Measurements from ENCODE around the gene MGAT3.
A peak's percentile ranks its signal among the peaks of the same experiment; 100 is the strongest.

Gene MGAT3

DNA sequence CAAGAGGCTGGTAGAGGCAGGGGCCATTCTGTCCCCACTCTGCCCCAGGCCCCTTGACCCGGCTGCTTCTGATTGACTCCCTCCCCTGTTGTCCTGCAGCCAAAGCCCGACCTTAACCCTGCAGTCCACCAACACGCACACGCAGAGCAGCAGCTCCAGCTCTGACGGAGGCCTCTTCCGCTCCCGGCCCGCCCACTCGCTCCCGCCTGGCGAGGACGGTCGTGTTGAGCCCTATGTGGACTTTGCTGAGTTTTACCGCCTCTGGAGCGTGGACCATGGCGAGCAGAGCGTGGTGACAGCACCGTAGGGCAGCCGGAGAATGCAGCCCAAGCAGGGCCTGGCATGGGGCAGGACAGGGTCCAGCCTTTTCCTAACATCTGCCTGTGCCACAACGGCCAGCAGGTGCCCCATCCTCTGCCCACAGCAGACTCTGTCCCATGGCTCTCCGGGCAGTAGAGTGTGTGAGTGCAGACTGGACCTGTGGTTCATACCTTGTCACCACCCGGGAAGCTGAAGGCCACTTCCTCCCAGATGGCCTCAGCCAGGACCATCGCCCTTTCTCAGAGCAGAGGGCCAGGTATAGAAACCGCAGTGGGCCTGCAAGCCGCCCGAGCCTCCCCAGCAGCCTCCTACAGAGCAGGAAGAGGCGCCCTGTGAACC, 26.8 kb upstream of the MGAT3 start:
- no peak for DNase-seq

DNA sequence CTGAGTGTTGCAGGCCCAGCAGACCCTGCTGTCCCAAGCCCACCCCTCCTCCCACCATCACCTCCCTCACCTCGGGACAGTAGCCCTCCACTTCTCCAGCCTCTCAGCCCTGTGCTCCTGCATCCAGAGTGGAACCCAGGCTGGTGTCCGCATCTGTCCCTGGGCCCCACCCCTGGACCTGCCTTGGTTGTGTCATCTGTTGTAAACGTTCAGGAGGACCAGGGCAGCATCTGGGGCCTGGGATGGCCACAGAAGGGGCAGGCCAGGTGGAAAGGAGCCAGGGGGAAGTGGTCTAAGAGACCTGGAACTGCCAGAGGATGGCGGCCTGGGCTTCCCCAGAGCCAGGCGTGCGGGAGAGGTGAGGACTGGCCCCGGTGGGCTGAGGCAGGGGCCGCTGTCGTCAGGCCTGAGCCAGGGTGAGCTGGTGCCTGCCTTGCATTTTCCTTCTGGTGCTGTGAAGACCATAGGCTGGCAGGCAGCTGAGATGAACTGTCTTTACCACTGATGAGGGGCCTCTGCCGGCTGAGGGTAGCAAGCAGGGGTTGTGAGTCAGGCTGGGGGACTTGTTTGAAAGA, 26.1 kb upstream of the MGAT3 start:
- DNase-seq = no peak

DNA sequence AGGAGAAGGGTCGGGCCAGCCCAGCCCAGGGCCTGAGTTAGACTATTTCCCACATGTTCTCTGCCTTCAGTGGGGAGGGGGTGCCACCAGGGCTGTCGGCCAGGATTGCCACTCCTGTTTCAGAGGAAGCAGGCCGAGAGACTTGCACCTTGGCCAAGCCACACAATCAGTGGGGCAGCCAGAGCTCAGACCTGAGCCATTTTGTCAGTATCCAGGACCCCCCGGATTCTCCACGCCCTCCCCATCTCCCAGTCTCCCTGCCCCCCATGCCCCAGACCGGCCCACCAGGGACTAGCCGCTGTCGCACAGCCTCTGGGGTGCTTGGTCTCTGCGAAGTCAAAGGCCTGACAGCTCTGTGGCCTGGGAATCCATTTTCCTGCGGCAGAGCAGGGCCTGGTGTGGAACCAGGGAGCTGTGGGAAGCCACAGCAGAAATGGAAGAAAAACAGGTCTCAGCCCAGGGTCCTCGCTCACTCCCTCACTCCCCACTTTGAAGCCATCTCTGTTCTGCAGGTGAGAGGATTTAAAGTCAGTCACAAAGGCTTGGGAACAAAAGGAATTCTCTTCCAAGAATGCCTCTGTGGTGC, 25.5 kb upstream of the MGAT3 start:
- DNase-seq = no peak

DNA sequence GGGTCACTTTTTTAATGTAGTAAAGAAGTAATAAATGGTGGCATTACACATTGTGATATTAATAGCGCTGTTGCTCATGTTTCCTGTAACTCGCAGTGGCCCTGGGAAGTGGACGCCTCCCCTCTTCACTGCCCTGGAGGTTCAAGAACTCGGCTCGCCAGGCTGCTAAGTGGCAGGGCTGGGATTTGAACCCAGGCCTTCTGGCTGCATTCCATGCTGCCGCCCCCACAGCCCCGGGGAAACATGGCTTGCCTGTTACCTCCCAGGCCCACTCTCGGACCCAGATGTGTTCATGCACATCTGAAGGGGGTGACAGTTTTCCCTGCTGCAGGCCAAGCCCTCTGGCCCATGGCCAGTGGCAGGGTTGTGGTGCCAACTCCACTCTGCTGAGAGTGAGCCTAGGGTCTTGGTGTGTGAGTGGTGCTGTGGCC, 25.0 kb upstream of the MGAT3 start:
- DNase-seq = no peak

DNA sequence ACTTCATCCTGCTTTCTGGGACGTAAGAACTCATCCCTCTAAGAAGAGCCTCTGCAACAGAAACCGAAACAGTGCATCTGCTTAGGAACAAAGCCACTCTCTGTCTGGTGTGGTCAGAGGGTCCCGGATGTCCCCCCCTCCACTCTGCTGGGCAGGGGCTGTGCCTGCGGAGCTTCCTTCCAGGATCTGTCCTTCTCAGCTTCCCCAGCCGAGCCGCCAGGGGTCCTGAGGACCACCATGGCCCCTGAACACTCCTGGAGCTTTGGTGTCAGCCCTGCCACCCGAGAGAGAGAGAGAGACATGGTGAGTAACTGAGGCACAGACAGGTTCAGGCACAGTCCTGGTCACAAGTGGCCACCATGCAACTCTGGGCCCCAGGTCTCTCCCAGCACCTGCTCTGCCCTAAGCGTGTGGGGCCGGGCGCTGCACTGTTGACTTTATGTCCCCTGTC, 24.4 kb upstream of the MGAT3 start:
- no peak for DNase-seq

DNA sequence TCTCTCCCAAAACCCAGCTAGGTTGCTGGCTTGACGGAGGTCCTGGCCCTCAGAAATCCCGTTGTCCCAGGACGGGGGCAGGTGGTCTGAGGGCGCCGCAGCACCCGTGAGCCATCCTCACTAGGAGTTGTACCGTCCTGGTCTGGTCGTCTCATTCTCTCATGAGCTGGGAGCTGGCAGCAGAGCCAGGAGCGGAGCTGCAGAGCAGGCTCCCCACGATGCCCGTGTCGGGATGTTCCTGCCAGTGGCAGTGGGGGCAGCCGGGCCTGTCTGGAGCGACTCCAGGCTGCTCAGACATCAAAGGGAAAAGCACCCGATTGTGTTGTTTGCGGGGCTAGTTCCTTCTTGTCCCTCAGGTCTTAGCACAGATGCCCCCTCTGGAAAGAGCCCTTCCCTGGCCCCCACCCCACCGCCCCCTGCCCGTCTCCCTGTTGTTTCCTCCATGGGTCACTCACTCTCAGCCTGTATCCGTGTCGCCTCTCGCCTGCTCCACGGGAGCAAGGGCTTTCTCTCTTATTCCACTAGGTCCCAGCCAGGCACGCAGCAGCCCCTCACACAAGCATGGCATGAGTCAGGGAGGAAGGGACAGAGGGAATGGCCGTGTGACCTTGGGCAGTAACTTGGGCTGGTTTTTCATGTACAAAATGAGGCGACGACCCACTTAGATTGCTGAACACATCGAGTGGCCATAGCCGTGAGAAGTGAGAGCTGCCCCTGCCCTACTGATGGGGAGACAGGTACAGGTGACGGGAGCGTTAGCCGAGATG, 23.2 kb upstream of the MGAT3 start:
- DNase-seq = no peak

DNA sequence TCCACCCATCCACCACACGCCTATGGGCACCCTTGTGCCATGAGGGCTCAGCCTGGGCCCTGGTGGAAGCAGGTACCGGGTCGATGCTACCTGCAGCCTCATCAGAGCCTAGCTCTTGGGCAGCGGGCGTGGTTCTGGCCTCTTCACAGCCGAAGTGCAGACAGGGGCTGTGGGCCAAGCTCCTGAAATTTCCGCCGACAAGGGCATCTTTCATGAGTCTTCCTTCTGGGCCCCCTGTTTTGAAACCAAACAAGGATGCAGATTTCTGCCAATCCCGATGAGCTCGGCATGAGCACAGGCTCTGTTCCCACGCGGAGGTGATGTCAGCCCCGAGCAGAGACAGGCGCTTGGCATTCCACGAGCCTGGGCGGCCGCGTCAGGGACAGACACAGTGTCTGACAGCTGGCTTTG, 22.6 kb upstream of the MGAT3 start:
- DNase-seq = no peak

DNA sequence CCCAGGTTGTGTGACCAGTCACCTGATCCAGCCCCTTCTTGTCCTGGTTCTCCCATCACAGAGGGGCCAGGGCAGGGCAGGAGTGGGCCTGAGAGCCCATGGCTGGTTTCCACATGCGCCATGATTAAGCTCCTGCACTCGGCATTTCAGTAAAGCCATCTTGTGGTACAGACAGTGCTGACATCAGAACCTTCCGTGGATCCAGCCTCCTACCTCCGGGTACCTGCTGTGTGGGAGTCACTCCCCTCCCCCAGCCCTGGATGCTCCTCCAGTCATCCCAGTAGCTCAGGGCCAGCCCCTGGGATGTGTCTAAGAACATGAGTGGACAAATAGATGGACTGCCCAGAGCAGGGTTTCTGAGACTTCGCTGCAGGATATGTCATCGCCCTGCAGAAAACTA, 22.1 kb upstream of the MGAT3 start:
- DNase-seq = no peak

DNA sequence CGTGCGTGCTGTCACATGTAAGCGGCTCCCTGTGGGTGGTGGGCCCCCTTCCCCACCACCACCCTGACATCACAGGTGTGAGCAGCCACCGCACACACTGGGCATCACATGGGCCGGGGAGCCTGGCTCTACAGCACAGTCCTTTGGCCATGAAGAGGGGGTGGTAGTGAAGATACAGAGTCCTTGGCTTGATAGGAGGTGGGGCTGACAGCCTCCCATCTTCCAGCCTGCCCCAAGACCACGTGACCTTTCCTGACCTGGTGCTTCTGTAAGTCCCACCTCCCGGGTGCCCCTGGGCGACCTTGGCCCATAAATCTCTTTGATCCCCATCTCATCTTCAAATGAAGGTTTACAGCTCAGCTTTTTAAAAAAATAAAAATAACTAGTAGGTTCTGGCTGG, 21.2 kb upstream of the MGAT3 start:
- DNase-seq = no peak

DNA sequence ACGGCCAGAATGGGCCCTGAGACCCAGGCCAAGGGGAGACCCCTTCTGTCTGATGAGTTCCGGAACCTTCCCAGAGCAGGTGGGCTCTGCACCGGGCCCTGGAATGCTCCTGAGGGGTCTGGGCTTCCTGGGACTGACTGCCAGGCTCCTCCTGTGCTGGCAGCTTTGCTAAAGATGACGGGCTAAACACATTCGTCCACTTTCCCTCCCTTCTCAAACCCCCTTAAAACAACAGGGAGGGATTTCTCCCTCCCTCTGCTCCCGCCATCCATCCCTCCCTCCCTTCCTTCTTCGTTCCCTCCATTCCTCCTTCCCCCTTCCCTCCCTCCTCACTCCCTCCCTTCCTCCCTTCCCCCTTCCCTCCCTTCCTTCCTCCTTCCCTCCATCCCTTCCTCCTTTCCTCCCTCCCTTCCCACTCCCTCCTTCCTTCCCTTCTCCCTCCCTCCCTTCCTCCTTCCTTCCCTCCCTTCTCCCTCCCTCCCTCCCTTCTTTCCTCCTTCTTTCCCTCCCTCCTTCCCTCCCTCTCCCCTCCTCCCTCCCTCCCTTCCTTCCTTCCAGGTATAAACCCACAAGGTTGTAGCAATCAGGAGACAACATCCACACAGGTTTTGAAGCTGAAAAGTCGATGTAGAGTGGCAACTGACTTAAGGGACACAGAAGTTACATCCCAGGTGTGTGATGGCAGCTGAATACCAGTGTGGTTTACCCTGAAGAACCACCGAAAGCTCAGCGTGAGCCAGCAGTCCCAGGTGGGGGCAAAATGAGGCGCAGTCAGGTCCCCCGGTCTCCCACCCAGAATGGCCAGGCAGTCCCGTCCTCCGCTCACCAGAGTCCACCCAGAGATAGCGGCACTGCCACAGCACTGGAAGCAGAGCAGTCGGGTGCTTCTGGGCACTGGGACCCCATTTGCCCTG, 18.8 kb upstream of the MGAT3 start:
- no peak for DNase-seq

DNA sequence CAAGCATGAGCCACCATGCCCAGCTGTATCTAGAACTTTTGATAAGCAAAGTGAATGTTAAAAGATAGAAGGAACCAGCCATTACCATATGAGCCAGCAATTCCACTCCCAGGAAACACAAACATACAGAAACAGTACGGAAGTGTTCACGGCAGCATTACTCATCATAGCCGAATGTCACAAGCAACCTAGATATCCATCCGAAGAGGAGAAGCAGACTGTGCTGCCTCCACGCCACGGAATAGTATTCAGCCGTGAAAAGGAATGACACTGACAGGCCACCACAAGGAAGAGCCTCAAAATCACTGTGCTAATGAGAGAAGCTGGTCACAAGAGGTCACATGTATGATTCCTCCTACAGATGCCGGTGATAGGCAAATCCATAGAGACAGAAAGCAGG, 17.6 kb upstream of the MGAT3 start:
- no peak for DNase-seq

DNA sequence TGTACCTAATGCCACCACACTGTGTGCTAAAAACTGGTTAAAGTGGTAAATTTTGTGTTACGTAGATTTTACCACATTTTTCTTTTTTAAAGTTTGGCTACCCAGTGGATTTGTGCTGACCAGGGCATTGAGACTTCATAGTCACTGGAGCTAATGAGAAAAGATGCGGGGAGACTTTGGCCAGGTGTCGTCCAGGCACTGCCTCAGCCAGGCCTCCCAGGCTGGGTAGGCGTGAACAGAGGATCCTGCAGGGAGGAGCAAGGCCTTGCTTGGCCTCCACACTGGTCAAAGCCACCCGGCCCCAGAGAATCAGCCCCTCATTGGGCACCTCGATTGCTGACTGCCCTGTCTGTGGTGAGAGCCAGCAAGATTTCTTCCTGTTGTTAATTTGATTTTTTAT, 13.4 kb upstream of the MGAT3 start:
- DNase-seq = no peak

DNA sequence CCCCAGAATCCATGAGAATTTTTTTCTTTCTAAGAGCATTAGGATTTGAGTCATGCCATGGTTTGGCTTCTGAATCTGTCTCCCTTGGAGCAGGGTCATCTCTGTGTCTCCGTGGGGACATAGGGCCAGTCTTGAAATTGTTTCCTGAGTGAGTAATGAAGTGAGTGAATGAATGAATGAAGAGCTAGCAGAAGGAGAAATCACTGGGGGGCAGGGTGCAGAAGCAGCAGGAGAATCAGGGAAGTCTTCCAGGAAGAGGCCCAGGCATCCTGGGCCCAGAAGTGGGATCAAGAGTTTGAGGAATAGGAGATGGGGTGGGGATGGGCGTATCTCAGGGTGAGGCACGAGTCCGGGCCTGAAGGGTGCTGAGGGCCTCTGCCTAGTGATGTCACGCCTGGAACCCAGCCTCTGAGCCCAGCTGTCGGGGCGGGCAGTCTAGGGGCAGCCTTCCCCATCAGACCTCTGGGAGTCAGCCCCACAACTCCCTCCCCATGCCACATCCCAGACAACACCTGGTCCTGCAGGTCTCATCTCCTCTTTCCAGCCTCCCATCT, 12.5 kb upstream of the MGAT3 start:
- DNase-seq = no peak

DNA sequence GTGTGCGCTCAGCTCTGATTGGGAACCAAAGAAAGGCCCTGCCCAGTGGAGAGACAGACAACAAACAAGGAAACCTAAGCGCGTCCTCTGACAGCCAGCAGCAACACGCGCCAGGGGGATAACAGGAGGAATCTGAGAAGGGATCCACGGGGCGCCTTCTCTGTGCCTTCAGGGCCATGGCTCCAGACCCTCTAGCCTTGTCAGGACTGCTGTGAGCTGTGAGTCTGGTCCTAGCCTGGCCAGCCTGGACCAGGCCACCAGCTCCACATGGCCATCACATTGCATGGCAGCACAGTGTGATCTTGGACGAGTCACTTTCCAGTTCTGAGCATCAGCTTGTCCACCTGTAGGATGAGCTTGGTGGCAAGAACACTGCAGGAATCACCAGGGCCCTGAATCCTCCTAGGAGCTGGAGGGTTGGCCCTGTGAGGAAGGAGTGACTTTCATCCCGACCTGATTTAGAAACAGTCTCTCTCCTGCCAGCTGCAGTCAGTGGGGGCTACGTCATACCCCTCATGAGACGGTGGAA, 11.8 kb upstream of the MGAT3 start:
- DNase-seq = no peak

DNA sequence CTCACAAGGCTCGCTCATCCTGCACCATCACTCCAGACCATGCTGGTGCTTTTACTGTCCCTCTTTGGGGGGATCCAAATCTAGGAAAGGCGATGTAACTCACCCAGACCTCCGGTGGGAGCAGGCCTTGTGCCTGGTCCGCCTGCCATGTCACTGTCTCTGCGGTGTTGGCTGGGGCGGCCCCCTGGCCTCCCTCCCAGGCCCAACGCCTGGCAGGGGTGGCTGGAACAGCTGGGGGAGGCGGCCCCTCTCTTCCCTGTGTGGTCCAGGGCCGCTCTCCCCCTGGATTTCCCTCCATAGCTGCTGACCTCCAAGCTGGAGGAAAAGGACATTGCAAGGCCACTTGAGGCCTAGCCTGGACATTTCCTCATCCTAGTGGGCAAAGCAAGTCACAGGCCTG, 11.1 kb upstream of the MGAT3 start:
- no peak for DNase-seq

DNA sequence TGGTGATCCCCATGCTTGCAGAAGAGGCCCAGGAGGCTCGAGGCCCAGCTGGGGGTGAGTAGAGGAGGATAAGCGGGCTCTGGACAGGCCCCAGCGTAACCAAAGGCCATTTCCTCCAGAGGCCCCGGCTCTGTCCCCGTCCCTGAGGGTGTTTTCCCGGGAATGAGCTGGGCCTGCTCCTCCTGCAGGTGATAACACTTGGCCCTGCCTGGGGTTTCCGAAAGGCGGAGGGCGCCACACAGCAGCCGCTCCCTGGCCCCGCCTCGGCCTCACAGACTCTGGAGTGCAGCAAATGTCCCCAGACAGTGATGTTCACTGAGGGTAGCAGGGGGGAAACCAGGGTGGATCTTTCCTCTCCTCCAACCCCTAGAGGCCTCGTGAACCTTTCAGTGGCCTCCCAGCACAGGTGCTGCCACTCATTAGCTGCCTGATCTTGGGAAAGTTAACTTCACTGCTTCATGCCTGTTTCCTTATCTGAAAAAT, 10.5 kb upstream of the MGAT3 start:
- DNase-seq = peak; percentile 21

DNA sequence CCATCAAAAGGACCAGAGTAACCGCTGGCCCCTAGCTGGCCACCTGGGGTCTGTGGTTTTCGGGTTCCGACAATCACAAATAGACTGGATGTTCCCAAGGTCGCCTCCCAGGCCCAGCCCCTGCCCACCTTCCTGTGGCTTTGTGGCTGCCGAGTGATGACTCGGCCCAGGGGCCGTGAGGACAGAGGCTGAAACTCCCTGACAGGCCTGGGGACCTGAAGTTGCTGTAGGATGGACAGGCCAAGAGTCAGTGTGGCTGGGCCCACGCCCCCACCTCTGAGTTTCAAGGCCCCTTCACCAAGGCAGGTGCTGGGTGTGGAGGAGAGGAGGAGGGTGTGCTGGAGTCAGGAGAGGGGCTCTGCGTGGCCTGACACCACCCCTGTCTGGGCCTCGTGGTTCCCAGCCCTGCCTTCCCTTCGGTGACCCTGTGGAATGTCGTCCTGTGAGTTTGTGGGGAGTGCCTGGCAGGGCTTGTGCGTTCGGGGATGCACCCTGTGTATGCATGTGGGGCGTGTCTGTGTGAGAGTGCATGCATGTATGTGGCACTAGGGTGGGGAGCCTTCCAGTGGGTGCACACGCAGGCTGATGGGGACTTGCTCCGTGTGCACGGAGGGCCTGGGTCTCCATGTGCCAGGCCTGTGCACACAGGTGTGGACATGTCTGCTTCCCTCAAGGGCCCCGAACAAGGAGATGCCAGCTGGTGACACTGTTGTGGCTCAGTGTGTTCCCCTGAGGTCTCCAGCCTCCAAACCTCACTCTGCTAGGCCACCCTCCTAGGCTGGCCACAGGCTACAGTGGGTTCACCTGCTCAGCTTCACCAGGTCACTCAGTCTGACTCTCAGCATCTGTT, 8.4 kb upstream of the MGAT3 start:
- no peak for DNase-seq

DNA sequence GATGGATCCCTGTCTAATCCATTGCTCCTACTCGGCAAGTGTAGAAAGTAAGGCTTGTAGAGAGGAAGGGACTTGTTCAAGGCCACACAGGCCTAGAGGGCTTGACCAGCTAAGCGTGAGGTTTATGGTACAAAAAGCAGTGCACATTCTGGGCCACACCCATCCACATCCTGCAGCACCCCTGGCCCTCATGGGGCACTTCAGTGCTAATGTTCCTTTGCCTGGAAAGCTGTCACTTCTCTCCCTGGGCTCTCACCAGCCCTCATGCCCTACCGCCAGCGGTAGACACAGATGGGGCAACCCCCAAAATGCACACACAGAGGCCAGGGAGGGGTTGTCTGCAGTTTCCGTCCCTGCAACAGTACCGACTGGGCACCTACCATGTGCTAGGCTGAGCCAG, 7.1 kb upstream of the MGAT3 start:
- DNase-seq = no peak

DNA sequence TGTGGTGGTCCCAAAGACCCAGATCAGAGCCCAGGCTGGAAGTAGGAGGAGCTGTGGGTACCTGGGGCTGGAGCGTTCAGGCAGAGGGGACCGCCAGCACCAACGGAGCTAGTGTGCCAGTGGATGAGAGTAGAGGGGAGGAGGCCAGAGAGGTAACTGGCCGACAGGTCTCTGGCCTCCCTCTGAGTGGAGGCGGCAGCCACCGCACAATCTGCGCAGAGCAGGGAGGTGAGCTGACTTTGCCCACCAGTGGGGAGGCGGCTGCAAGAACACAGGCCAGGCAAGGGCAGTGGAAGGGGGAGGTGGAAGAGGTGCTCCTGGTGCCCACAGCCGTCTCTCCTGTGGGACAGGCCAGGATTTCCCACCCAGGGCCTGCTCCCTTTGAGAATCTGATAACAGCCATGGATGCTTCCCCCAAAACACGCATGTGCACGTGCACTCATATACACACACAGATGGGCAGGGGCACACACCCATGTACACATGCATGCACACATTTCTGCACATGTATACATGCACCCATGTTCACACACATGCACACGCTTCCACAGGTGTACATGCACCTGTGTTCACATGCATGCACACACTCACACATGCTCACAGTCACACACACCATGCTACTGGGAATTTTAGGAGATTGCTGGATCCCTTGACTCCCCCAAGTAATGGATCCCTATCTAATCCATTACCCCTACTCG, 6.4 kb upstream of the MGAT3 start:
- DNase-seq = no peak

DNA sequence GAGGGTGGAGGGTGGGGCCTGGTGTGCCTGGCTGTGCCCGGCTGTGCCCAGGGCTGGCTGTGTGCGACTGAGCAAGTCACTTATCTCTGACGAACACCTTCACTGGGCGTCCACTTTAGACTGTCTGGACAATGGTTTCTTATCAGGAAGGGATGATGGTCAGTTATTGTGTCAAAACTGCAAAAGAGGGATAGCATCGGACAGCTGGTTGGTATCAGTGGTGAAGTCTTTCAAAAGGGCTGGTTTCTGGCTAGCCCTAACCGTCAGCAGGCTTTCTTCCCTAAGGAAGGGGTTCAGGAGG, 4.1 kb upstream of the MGAT3 start:
- DNase-seq = no peak

All from CD4-positive, alpha-beta T cell treated with Interleukin-17A for 4 hours (primary cell).